OCI-LY7 (cell line): Measurements from ENCODE around the gene RRP36. TPM values are rescaled to one million over a fixed set of nuclear protein-coding genes. Genes with fewer than 3 reads are reported as not detected.

ENCODE experiments used
- BruUV-seq: library from RNA; stranded (reverse); fragments of 400-500 nt; replicated peaks from 2 replicates; lab custom pipeline; 2021; lab: Mats Ljungman, UMichigan
- CTCF ChIA-PET: fragments of 300-600 bp; sonication (Branson Sonifier 250); formaldehyde crosslinking; loops from one replicate; lab custom pipeline; 2022; ENCODE audit warnings: antibody characterized with exemption; ENCODE audit not compliant: unreplicated experiment; lab: Charles Lee
- POLR2A ChIA-PET: fragments of 300-600 bp; sonication (Branson Sonifier 250); formaldehyde crosslinking; loops from one replicate; lab custom pipeline; 2022; ENCODE audit warnings: antibody characterized with exemption; lab: Charles Lee
- DNase-seq: peaks from one replicate; pipeline ENCODE4 v3.0.0-alpha.2; 2015; ENCODE audit warnings: low spot score
- H2AFZ ChIP-seq: fragments of 200-600 bp; sonication (generic), shearing (Covaris generic); 2 replicates; pipeline ENCODE4 v1.6.1; 2014; ENCODE audit warnings: mild to moderate bottlenecking, antibody characterized with exemption, low read length, moderate library complexity
- H3K27ac ChIP-seq: fragments of 200-600 bp; sonication (generic); 2 replicates; pipeline ENCODE4 v1.5.1; 2014; ENCODE audit warnings: mixed run types, low read depth, mild to moderate bottlenecking, moderate library complexity, low read length, inconsistent platforms; ENCODE audit not compliant: poor library complexity, severe bottlenecking
- H3K36me3 ChIP-seq: fragments of 200-600 bp; sonication (generic); 2 replicates; pipeline ENCODE4 v1.6.1; 2014; ENCODE audit warnings: mild to moderate bottlenecking, antibody characterized with exemption, low read length, moderate library complexity, mixed read lengths; ENCODE audit not compliant: insufficient read depth
- H3K4me1 ChIP-seq: fragments of 200-600 bp; sonication (generic); 2 replicates; pipeline ENCODE4 v1.5.1; 2014; ENCODE audit warnings: mild to moderate bottlenecking, low read length; ENCODE audit not compliant: insufficient read depth, poor library complexity, severe bottlenecking
- H3K4me2 ChIP-seq: fragments of 200-600 bp; sonication (generic); 2 replicates; pipeline ENCODE4 v1.6.1; 2014; ENCODE audit warnings: mild to moderate bottlenecking, low read length
- H3K4me3 ChIP-seq: fragments of 200-600 bp; sonication (generic); 2 replicates; pipeline ENCODE4 v1.5.1; 2014; ENCODE audit warnings: mild to moderate bottlenecking, low read depth, low read length; ENCODE audit not compliant: poor library complexity, severe bottlenecking
- H3K79me2 ChIP-seq: fragments of 200-600 bp; sonication (generic); 2 replicates; pipeline ENCODE4 v1.6.1; 2016; ENCODE audit warnings: low read depth, mild to moderate bottlenecking, low read length, moderate library complexity, mixed read lengths; ENCODE audit not compliant: insufficient read depth
- H3K9me2 ChIP-seq: fragments of 200-600 bp; sonication (generic); 2 replicates; pipeline ENCODE4 v1.6.1; 2016; ENCODE audit warnings: mild to moderate bottlenecking, low read length, mixed read lengths; ENCODE audit not compliant: insufficient read depth
- H3K9me3 ChIP-seq: fragments of 200-600 bp; sonication (generic); 2 replicates; pipeline ENCODE4 v1.6.1; 2014; ENCODE audit warnings: mild to moderate bottlenecking, mixed run types, low read length, mixed read lengths
- H4K20me1 ChIP-seq: fragments of 200-600 bp; sonication (generic); 2 replicates; pipeline ENCODE4 v1.6.1; 2014; ENCODE audit warnings: mild to moderate bottlenecking, antibody characterized with exemption, low read length, moderate library complexity, mixed read lengths; ENCODE audit not compliant: insufficient read depth
- EZH2phosphoT487 ChIP-seq: fragments of 200-600 bp; sonication (generic); IDR thresholded peaks from 2 replicates; pipeline ENCODE4 v1.6.1; 2018; ENCODE audit warnings: low read depth, borderline replicate concordance, mild to moderate bottlenecking, mixed run types, antibody characterized with exemption, low read length, moderate library complexity, mixed read lengths
- intact Hi-C: fragments of 100-400 bp; cut with micrococcal nuclease; formaldehyde crosslinking; loops from one replicate; pipeline ENCODE4 v1.10.0; 2022; ENCODE audit not compliant: unreplicated experiment
- total RNA-seq, 2 experiments: library from RNA; depleted of rRNA in 1 of 2; stranded (reverse); fragments of >200 nt in 1 of 2; shearing (Covaris generic) in 1 of 2; gene quantifications; 2 replicates each; pipeline ENCODE4 v1.2.3, GENCODE V29; 2014 to 2022
- TF ChIP-seq, protein P1 (sequence below): fragments of 200-600 bp; sonication (generic); conservative IDR thresholded peaks from 2 replicates; pipeline ENCODE4 v1.5.1; 2014; ENCODE audit warnings: mild to moderate bottlenecking, antibody characterized with exemption, low read length, moderate library complexity, mixed read lengths

Gene RRP36
- total RNA-seq, 2 experiments from 2014 or later = 61.1 to 75.9 TPM

GRCh38 chr6:43033496-43034189 lies 12.2 kb downstream of the RRP36 start:
- TSS peak; percentile 45 for BruUV-seq
- no peak overlapping the region for H2AFZ ChIP-seq
- TF ChIP-seq, protein P1, sequence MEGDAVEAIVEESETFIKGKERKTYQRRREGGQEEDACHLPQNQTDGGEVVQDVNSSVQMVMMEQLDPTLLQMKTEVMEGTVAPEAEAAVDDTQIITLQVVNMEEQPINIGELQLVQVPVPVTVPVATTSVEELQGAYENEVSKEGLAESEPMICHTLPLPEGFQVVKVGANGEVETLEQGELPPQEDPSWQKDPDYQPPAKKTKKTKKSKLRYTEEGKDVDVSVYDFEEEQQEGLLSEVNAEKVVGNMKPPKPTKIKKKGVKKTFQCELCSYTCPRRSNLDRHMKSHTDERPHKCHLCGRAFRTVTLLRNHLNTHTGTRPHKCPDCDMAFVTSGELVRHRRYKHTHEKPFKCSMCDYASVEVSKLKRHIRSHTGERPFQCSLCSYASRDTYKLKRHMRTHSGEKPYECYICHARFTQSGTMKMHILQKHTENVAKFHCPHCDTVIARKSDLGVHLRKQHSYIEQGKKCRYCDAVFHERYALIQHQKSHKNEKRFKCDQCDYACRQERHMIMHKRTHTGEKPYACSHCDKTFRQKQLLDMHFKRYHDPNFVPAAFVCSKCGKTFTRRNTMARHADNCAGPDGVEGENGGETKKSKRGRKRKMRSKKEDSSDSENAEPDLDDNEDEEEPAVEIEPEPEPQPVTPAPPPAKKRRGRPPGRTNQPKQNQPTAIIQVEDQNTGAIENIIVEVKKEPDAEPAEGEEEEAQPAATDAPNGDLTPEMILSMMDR = no peak
- TF ChIP-seq EZH2phosphoT487 = no peak
- H4K20me1 ChIP-seq = no peaks in the 10 kb centered on the region
- intact Hi-C loops = no loop called here
- CTCF ChIA-PET = interaction anchor here (1.1 kb wide), 1 partner anchor 140 kb away, joined by 8 read pairs; no protein-coding TSS in a partner anchor
- no peaks in the 10 kb centered on the region for H3K9me3 ChIP-seq
- no peaks in the 10 kb centered on the region for H3K79me2 ChIP-seq
- no peak for DNase-seq
- no peak overlapping the region for H3K4me3 ChIP-seq
- no peak overlapping the region for H3K4me2 ChIP-seq
- POLR2A ChIA-PET = interaction anchor here (1.3 kb wide), 1 partner anchor 13 kb away, joined by 5 read pairs; the partner anchor contains the start of gene RRP36
- H3K27ac ChIP-seq = no peak overlapping the region
- no peaks in the 10 kb centered on the region for H3K9me2 ChIP-seq
- H3K36me3 ChIP-seq = peaks cover 73% of the 10 kb centered on the region
- no peaks in the 10 kb centered on the region for H3K4me1 ChIP-seq

GRCh38 chr6:43034190-43034525 lies 12.7 kb downstream of the RRP36 start:
- Histone ChIP-seq H3K9me3 (no peaks in the 10 kb centered on the region), H3K4me1 (no peaks in the 10 kb centered on the region), H3K27ac (no peak overlapping the region), H4K20me1 (no peaks in the 10 kb centered on the region), H3K36me3 (peaks cover 73% of the 10 kb centered on the region), H3K4me2 (no peak overlapping the region), H3K79me2 (no peaks in the 10 kb centered on the region), H2AFZ (no peak overlapping the region), H3K9me2 (no peaks in the 10 kb centered on the region), H3K4me3 (no peak overlapping the region)
- ChIA-PET POLR2A (interaction anchor here (1.3 kb wide), 1 partner anchor 13 kb away, joined by 5 read pairs; the partner anchor contains the start of gene RRP36), CTCF (no interaction called here)
- intact Hi-C loops = no loop called here
- TF ChIP-seq, protein P1 = no peak
- no peak for TF ChIP-seq EZH2phosphoT487
- no TSS peak for BruUV-seq
- DNase-seq = no peak
